Activated CD8-positive, alpha-beta memory T cell treated with anti-CD3 and anti-CD28 coated beads for 48 hours (primary cell): ENCODE data around the gene GDI1.

Experiments used
- DNase-seq, 3 experiments: peaks; one replicate each; pipeline ENCODE4 v3.0.0-alpha.2; 2020; ENCODE audit warnings: low read depth in 2 of 3, low spot score in 2 of 3

The GDI1 gene

DNA sequence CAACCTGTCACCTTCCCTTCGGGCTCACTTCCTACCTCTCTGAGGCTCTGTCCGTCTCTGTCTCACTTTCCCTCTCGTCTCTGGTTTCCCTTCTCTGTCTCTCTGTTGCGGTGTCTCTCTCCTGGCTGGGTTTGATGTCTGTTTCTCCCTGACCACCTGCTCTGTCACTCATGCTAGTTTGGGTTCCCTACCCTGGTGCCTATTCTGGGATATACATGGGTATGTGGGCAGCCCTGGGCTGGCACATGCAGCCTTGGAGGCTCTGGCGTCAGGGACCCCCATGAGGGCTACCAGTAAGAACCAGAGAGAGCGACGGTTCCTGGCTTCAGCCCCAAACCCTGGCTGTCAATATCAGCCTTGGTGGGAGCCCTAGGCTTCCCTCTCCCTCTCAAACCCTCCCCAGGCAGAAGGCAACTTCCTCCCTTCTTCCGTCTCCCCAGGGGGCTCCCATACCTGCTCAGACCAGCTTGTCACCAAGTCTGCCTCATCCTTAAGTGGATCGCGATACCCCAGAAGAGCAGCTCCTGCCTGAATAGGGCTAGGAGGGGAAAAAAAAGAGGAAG is 28.2 kb upstream of the GDI1 start:
- no peak for DNase-seq

DNA sequence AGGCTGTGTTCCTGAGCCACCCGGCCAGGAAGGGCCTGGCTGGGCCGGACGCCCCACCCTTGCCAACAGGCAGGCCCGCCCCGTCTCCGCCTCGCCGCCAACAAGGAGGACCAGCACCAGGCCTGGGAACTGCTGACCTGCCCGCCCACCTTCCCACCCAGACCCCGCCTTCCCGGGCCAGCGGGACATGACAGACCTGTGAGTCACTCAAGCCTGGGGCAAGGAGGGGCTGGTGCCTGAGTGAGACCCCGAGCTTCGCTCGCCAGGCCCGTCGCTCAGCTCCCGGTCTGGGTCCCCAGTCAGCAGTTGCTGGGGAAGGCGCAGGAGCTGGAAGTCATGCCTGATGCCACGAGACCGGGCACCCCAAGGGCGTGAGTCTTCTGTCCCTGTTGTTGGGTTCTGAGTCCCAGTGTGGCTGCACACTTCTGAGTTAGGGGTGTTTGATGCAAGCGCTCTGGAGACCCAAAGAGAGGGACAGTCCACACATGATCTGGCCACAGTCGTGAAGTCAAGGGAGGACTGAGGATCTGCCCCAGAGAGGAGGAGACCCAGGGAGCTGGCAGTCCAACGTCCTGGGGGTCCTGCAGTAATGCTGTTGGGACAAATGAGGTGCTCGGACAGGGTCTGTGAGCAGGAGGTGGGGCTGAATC is 27.6 kb upstream of the GDI1 start, which contains the start of gene DNASE1L1:
DNASE1L1 (minus strand) TSS at position 33 of the 650 bp plus-strand sequence. CDS start 3,686 bp downstream, outside the sequence.
- no peak for DNase-seq

DNA sequence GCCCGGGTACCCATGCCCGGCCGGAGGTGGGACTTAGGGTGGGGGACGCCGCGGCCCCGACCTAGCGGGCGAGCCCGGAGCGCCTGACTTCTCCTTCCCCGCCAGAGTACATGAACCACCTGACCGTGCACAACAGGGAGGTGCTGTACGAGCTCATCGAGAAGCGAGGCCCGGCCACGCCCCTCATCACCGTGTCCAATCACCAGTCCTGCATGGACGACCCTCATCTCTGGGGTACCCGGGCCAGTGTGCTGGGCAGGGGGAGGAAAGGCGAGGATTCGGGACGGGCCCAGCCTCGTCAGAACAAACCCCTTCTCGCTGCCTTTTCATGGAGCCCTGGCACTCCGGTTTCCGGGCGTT is 25.0 kb upstream of the GDI1 start:
- DNase-seq = no peak

DNA sequence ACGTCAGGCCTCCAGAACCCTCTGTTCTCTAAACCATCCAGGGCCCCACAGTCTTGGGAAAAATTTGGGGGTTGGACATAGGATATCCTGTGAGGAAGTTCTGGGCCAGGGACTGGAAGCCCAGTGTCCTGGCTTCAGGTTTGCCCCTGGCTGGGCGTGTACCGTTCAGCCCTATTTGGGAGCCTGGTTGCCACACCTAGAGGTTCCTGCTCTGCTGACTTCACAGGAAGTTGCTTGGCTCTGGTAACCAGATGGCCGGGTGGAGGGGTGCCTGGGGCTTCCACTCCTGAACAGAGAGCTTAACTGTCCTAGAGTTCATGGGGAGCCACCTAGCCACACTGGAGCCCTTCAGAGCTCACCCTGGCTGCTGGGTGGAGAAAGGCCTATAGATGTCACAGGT is 24.5 kb upstream of the GDI1 start:
- no peak for DNase-seq

DNA sequence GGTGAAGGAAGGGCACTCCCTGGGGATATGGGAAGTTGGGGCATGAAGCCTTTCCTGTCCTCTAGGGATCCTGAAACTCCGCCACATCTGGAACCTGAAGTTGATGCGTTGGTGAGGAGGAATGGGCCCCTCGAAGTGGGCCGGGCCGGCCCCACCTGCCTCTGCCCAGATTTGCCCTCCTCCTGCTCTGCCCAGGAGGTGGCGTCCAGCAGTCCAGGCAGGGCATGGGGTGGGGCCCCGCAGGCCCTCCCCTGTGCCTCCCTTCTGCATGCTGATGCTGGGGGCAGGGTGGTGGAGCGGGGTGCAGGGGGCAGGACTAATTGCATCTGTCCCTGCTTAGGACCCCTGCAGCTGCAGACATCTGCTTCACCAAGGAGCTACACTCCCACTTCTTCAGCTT is 23.8 kb upstream of the GDI1 start:
- no peak for DNase-seq

DNA sequence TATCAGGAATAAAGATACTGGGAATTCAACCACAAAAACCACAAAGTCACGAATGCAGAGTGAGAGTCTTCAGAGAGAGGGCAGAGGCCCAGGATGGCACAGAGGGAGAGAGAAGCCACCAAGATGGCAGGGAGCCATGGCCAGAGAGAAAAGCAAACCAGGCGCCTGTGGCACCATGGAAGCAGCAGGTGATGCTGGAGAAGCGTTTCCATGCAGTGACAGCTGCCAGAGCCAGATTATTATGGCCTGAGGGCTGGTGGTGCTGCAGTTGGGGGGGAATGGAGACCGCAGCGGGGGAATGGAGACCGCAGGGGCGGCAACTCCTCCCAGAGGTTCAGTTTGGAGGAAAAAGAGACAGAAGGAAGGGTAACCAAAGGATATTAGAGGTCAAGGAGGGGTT is 19.8 kb upstream of the GDI1 start:
- DNase-seq = no peak

DNA sequence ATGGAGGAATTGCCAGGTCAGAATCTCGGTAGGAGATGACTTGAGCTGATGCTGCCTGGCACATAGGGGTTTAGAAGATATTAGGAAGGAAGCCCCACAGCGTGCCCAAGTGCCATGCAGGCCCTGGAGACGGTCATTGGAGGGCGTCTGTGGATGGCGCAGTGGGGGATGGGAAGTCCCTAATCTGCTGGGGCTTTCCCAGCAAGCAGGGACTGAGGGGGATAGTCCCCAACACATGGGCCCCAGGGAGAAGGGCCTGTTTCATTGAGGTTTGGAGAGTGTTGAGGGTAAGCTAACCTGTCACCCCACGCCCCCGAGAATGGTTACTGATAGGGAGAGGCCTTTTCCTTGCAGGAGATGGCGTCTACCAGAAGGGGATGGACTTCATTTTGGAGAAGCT is 17.8 kb upstream of the GDI1 start:
- DNase-seq = no peak

DNA sequence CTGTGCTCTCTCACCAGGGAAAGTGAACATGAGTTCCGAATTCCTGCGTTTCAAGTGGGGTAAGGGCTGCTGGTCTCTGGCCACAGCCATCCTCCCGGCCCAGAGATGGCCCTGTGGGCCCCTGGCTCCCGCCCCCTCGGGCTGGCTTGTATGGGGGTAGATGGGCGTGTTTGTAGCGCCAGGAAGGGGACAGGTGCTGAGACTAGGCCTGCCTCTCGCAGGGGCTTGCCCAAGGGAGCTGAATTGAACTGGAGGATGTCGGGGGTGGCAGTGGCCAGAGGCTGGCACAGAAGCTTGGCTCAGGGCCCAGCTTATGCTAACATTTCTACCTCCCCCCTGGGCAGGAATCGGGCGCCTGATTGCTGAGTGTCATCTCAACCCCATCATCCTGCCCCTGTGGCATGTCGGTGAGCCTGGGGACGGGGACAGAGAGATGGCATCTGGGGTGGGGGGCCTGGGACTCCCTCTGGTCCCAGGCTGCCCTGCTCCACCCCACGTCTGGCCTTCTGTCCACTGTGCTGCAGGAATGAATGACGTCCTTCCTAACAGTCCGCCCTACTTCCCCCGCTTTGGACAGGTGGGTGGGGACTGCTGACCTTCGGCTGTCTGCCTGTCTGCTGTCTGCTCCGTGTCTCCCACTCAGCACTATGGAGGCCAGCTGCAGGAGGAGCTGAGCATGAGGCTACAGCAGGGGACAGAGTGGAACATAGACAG is 17.1 kb upstream of the GDI1 start:
- DNase-seq = no peak

DNA sequence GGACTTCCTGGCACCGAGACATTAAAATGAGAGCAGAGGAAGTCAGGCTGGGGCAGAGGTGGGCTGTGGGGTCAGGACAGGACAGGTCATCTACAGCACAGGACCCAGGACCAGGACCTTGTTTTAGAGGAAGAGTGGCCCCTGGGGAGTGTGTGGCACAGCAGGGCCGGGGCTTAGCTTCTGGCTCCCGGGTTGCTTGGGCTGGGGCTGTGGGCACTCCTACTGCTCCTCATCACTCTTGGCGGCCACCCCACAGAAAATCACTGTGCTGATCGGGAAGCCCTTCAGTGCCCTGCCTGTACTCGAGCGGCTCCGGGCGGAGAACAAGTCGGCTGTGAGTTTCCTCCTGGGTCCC is 16.6 kb upstream of the GDI1 start:
- DNase-seq = no peak

DNA sequence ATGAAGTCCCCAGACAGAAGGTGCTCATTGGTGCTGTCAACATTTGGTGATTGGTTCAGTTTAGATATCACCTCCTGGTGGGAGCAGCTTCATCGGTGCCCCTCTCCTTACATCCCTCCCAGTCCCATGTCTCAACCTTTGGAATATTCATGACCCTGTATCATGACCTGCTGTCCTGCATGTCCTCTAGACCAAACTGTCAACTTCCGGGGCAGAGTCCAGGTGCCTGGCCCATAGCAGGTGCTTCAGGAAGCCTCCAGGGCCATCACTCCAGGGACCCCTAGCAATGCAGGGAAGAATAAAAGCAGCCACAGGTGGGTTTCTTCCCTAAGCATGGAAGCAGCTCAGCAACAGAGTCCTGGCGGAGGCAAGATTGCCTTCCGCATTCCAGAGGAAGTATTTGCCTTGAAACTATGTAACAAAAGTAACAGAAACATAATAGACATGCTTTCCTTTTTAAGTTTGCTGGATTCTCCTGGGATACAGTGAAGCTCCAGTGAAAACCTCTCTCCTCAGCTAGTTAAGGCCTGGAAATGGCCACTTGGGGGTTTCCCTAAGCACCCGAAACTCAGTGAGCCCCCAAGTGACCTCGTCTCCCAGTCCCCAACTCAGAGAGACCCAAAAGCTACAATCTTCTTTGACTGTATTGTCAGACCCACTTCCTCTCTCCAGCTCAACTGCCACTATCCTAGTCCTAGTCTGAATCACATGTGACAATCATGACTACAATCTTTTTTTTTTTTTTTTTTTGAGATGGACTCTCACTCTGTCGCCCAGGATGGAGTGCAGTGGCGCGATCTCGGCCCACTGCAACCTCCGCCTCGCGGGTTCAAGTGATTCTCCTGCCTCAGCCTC is 9.8 kb upstream of the GDI1 start:
- no peak for DNase-seq

DNA sequence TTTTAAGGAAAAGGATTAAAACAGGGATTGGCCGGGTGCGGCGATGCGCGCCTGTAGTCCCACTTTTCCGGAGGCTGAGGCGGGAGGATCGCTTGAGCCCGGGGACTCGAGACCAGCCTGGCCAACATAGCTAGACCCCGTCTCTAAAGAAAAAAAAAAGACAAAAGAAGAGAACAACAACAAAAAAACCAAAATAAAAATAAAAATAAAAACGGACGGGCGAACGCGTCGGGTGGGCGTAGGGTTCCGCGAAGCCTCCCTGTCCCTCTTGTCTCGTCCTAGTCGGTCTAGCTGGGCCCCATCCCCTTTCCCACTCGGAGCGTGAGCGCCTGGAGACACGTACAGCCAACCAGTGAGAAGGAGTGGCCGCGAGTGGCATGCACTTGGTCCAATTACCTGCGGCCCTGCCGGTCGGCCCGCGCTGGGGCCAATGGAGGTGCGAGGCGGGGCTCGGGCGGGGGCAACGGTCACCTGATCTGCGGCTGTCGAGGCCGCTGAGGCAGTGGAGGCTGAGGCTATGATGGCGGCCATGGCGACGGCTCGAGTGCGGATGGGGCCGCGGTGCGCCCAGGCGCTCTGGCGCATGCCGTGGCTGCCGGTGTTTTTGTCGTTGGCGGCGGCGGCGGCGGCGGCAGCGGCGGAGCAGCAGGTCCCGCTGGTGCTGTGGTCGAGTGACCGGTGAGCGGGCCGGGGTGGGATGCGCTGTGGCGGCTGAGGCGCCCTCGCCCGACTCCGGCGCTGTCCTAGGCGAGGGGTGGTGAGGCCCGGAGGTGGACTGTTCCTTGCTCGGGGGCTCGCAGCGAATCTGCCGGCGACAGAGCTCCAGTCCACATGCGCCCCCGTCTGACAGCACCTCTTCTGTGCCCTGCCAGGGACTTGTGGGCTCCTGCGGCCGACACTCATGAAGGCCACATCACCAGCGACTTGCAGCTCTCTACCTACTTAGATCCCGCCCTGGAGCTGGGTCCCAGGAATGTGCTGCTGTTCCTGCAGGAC is 8.5 kb upstream of the GDI1 start, which contains the start of gene ATP6AP1:
ATP6AP1 (plus strand) TSS at position 502 of the 996 bp plus-strand sequence; CDS start at position 518, 16 bp downstream.
- peak in 2 of 3 experiments; percentile 60 to 77 for DNase-seq

DNA sequence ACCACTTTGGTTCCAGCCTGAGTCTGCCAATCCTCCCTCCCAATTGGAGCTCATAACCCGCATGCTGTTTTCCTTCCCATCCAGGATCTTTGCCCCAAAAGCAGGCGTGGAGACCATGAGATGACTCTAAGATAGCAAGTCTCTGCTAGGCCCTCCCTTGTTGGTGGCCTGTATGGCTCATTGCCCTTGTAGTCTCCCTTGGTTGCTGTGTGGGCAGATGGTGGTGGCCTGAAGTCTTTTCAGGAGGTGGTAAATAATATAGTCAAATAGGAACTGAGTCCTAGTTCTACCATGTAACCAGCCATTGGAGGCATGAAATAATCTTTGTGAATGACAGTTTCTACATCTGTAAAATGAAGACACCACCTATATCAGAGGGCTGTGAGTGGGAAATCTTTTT is 7.2 kb upstream of the GDI1 start:
- no peak for DNase-seq

DNA sequence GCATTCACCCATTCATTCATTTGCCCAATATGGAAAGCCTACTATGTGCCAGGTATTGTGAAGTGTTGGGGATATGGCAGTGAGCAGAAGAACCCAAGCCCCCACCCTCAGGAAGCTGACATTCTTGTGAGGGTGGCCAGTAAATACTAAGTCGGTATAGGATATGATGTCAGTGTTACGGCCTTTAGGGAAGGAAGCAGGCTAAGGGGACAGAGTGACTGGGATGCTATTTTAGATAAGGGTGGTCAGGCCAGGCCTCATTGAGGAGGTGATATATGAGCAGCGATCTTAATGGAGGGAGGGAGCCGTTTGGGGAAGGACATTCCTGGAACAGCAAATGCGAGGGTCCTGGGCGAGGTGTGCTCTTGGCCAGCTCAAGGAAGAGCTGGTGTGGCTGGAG is 6.5 kb upstream of the GDI1 start:
- no peak for DNase-seq

DNA sequence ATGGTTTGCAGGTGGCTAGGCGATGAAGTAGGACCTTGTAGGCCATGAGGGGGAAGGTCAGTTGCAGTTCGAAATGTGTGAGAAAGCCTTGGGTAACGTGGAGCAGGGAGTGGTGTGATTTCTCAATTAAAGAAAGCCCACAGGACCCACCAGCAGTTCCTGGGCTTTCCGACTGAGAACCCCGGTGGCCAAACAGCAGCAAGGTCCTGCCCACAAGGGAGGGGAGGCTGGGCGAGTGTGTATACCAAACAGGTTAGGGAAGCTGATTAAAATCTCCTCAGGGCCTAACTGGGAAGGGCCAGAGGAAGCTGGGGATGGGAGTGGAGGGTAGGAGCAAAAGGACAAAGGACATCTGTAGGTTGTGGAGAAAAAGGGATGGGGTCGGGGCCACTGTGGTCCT is 6.0 kb upstream of the GDI1 start:
- no peak for DNase-seq

DNA sequence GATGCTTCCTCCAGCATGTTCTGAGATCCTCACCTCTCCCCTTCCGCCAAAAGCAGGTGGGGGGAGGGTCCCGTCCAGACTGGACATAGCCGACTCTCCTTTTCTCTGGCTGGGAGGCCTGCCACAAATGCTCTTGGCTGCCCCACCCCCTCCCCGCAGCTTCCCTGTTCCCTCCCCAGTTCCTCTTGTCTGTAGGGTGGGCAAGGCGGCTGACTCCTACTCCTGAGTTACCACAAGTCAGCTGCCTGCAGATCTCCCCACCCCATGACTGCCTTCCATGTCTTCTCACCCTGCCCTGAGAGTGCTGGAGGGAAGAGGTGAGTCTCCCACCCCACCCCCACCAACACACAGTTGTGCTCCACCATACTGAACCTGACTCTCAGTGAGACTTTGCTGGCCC is 5.6 kb upstream of the GDI1 start:
- DNase-seq = no peak

DNA sequence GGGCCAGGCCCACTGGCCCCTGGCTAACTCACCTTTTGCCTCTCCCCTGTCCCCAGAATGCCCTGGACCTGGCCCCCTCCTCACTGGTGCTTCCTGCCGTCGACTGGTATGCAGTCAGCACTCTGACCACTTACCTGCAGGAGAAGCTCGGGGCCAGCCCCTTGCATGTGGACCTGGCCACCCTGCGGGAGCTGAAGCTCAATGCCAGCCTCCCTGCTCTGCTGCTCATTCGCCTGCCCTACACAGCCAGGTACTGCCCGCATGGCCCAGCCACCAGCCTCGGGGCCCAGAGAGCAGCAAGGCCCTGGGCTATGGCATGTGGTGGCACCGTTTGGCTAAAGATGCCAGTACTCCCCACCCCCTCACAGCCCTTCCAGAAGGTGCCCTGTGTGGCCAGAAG is 4.7 kb upstream of the GDI1 start:
- DNase-seq = no peak

DNA sequence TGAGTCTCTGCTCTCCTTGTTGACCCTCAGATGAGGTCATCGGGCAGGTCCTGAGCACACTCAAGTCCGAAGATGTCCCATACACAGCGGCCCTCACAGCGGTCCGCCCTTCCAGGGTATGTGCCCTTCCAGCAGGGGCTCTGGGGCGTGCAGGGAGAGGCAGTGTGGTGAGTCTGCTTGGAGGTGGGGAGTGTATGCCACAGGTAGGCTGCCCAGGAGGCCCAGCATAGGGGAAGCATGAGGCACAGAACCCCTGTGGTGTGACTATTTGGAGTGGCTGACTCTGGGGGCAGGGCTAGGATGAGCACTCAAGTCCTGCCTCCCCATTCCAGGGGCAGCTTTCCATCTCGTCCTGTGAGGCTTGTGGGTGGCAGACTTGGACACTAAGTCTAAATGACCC is 3.3 kb upstream of the GDI1 start:
- DNase-seq = no peak

DNA sequence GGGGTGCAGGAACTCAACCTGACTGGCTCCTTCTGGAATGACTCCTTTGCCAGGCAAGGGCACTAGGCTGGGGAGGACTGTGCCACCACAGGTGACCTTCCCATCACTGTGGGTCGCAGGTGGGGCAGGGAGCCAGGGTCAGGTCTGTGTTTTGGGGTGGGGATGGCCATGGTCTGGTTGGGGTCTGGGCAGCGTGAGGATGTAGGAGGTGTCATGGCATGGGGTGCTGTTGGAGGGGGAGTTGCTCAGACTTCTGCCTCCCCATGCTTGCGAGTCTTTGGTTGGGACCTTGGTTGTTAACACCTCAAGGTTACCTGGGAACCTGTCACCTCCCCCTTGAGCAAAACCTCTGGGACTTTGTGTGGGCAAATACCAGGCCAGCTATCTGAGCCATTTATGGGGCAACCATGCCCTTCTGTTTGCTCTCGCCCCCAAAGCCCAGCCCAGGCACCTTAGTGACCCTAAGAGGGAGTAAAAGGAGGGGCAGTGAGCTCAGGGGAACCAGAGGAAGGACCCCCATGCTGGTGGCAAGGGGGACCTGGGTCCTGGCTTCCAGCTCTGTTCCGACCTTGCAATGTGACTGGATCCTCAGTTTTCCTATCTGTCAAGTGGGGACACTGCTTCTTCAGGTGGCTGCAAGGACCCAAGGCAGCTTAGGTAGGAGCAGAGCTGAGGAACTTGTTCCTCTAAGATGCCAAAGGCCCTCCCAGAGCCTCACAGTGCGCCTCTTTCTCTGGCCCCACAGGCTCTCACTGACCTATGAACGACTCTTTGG is 2.4 kb upstream of the GDI1 start:
- DNase-seq = no peak

DNA sequence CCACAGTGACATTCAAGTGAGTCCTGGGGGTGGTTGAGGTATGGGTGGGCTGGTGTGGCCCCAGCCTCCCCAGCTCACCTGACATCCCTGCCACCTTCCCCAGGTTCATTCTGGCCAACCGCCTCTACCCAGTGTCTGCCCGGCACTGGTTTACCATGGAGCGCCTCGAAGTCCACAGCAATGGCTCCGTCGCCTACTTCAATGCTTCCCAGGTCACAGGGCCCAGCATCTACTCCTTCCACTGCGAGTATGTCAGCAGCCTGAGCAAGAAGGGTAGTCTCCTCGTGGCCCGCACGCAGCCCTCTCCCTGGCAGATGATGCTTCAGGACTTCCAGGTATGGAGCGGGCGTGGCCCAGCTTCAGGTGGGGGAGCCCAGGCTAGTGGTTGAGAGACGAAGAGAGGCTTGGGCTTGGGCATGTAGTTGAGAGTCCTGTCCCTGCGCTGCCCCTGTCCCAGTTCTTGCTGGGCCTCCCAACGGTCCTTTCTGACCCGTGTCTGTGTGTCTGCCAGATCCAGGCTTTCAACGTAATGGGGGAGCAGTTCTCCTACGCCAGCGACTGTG is 1.7 kb upstream of the GDI1 start:
- no peak for DNase-seq
